GM12878 (cell line): ENCODE data around the gene GRIK4. TPM values are rescaled to one million over a fixed set of nuclear protein-coding genes. Genes with fewer than 3 reads are reported as not detected.

Experiments used
- ATAC-seq: fragments of 200-7000 bp; cut with Tn5 transposase; 3 replicates; pipeline ENCODE4 v1.9.1; 2020; ENCODE audit warnings: mild to moderate bottlenecking, moderate library complexity
- BruUV-seq: library from RNA; stranded (reverse); fragments of 400-500 nt; replicated peaks from 2 replicates; lab custom pipeline; 2021; lab: Mats Ljungman, UMichigan
- CTCF ChIA-PET: fragments of 300-600 bp; sonication (Branson Sonifier 250); formaldehyde crosslinking; extraction: SDS; loops from one replicate; lab custom pipeline; 2021; ENCODE audit warnings: inconsistent platforms; lab: Yijun Ruan, JAX
- POLR2A ChIA-PET: fragments of 350-600 bp; formaldehyde crosslinking; extraction: SDS; loops from one replicate; lab custom pipeline; 2021; ENCODE audit warnings: inconsistent platforms; lab: Charles Lee
- RAD21 ChIA-PET: fragments of 300-600 bp; sonication (Branson Sonifier 250); formaldehyde crosslinking; loops from one replicate; lab custom pipeline; 2023; ENCODE audit warnings: antibody characterized with exemption; ENCODE audit not compliant: unreplicated experiment; lab: Charles Lee
- SMC1A ChIA-PET: fragments of 300-600 bp; sonication (Branson Sonifier 250); formaldehyde crosslinking; loops from one replicate; lab custom pipeline; 2023; ENCODE audit not compliant: unreplicated experiment, uncharacterized antibody; lab: Charles Lee
- DNase-seq: peaks from one replicate; pipeline ENCODE4 v3.0.0-alpha.2; 2011; ENCODE audit warnings: low read depth, low spot score
- FAIRE-seq: peaks from 3 replicates; lab custom pipeline; 2011; peaks lifted over from hg19 to GRCh38; lab: Jason Lieb, UNC
- H2AFZ ChIP-seq: 2 replicates; pipeline ENCODE4 v1.6.0; 2011; ENCODE audit warnings: low read depth, low read length, control low read depth; ENCODE audit not compliant: control insufficient read depth
- H3K27ac ChIP-seq: 2 replicates; pipeline ENCODE4 v1.5.1; 2011; ENCODE audit warnings: control low read depth; ENCODE audit not compliant: control insufficient read depth, insufficient read depth
- H3K27me3 ChIP-seq, 2 experiments: replicated peaks in 1 of 2; 2 replicates each; pipeline versions ENCODE4 v1.6.0 to v1.6.1; 2011; ENCODE audit warnings: low read length in 1 of 2; ENCODE audit not compliant: control insufficient read depth in 2 of 2, insufficient read depth in 2 of 2
- H3K36me3 ChIP-seq, 2 experiments: 2 replicates each; pipeline ENCODE4 v1.5.1; 2011; ENCODE audit warnings: low read length in 1 of 2; ENCODE audit not compliant: control insufficient read depth in 2 of 2, insufficient read depth in 2 of 2
- H3K4me1 ChIP-seq: 2 replicates; pipeline ENCODE4 v1.6.1; 2011; ENCODE audit warnings: mild to moderate bottlenecking, low read length, moderate library complexity, mixed read lengths; ENCODE audit not compliant: control insufficient read depth, insufficient read depth
- H3K4me2 ChIP-seq: 2 replicates; pipeline ENCODE4 v1.6.0; 2011; ENCODE audit warnings: control low read depth; ENCODE audit not compliant: control insufficient read depth, insufficient read depth
- H3K4me3 ChIP-seq: fragments of 200-600 bp; sonication (generic); 2 replicates; pipeline ENCODE4 v1.5.1; 2016
- H3K79me2 ChIP-seq: 2 replicates; pipeline ENCODE4 v1.6.0; 2011; ENCODE audit warnings: low read length; ENCODE audit not compliant: control insufficient read depth, insufficient read depth
- H3K9ac ChIP-seq: 2 replicates; pipeline ENCODE4 v1.8.0; 2011; ENCODE audit warnings: low read length, control low read depth, mixed read lengths; ENCODE audit not compliant: control insufficient read depth, insufficient read depth
- H3K9me3 ChIP-seq: replicated peaks from 3 replicates; pipeline ENCODE4 v1.5.1; 2011; ENCODE audit warnings: mild to moderate bottlenecking, low read length; ENCODE audit not compliant: control insufficient read depth, insufficient read depth
- H4K20me1 ChIP-seq: 2 replicates; pipeline ENCODE4 v1.6.0; 2011; ENCODE audit not compliant: control insufficient read depth, insufficient read depth
- KDM1A ChIP-seq: fragments of 200-600 bp; sonication (generic); IDR thresholded peaks from 2 replicates; pipeline ENCODE4 v1.6.1; 2016; ENCODE audit warnings: borderline replicate concordance
- NFYB ChIP-seq: IDR thresholded peaks from 2 replicates; pipeline ENCODE4 v1.6.1; 2011; ENCODE audit warnings: low read depth, mild to moderate bottlenecking, low read length, improper control_type of control experiment, moderate library complexity; ENCODE audit not compliant: insufficient read depth
- RAD21 ChIP-seq: IDR thresholded peaks from 2 replicates; pipeline ENCODE4 v1.6.1; 2011; ENCODE audit warnings: mild to moderate bottlenecking, low read depth, low read length, moderate library complexity; ENCODE audit not compliant: insufficient read depth
- SMARCA5 ChIP-seq: fragments of 450-650 bp; IDR thresholded peaks from 2 replicates; pipeline ENCODE4 v1.6.1; 2017; ENCODE audit warnings: mild to moderate bottlenecking
- ZBTB11 ChIP-seq: fragments of 450-650 bp; formaldehyde crosslinking; IDR thresholded peaks from 2 replicates; pipeline ENCODE4 v1.5.0; 2022; ENCODE audit warnings: mild to moderate bottlenecking, missing genetic modification characterization
- ZNF24 ChIP-seq: fragments of 450-650 bp; IDR thresholded peaks from 2 replicates; pipeline ENCODE4 v1.6.1; 2017; ENCODE audit warnings: antibody characterized with exemption, mild to moderate bottlenecking
- ZNF622 ChIP-seq: fragments of 450-650 bp; IDR thresholded peaks from 2 replicates; pipeline ENCODE4 v1.6.1; 2017; ENCODE audit warnings: mild to moderate bottlenecking, inconsistent platforms
- WGBS: methylation state at CpG from one replicate; pipeline ENCODE4 v1.1.6; 2016; ENCODE audit warnings: low lambda C conversion rate; ENCODE audit not compliant: insufficient replicate concordance, insufficient coverage; ENCODE audit errors: missing lambda C conversion rate; 5-methylcytosine and 5-hydroxymethylcytosine counted together
- in situ Hi-C: fragments of 300-500 bp; cut with MboI; formaldehyde crosslinking; loops from 9 replicates; pipeline ENCODE4 v1.14.3; 2018; ENCODE audit warnings: mixed read lengths
- intact Hi-C: fragments of 100-400 bp; cut with micrococcal nuclease; formaldehyde crosslinking; loops from one replicate; pipeline ENCODE4 v1.14.2; 2022; ENCODE audit not compliant: unreplicated experiment
- polyA plus RNA-seq, 11 experiments: library from polyadenylated mRNA; depleted of rRNA in 4 of 11; unstranded in 6 of 11; stranded (reverse) in 5 of 11; fragments of >200 nt; fragmentation: Nextera tagmentation in 4 of 11; fragmentation: Illumina TruSeq in 1 of 11; extraction: Ambion mirVana in 4 of 11; extraction: Trizol in 1 of 11; gene quantifications; 1 replicate in 1 of 11; 2 replicates in 10 of 11; pipeline versions ENCODE4 v1.2.1 to v1.2.3, GENCODE V29; 2011 to 2016; ENCODE audit warnings: inconsistent platforms in 2 of 11, missing spikeins in 2 of 11, low read depth in 1 of 11
- total RNA-seq, 4 experiments: library from RNA; depleted of rRNA in 3 of 4; stranded (reverse); fragments of >200 nt in 3 of 4; fragmentation: Illumina TruSeq in 1 of 4; extraction: Trizol in 1 of 4; gene quantifications; 2 replicates each; pipeline versions ENCODE4 v1.2.1 to v1.2.3, GENCODE V29; 2013 to 2021

GRIK4 gene
- total and polyA plus RNA-seq, 10 of the 15 experiments (the other 5 are each of a cell fraction or from before 2014, with no cell fraction given) = 0.33 to 3.6 (median 0.72) TPM

GRCh38 chr11:120878781-120879180 is 367.2 kb downstream of the GRIK4 start:
- no peak overlapping the region for H3K9ac ChIP-seq
- intact Hi-C loops = no loop called here
- H3K4me1 ChIP-seq = no peaks in the 10 kb centered on the region
- no peak overlapping the region for H3K4me2 ChIP-seq
- no peak overlapping the region for H3K4me3 ChIP-seq
- ChIA-PET POLR2A (no interaction called here), RAD21 (no interaction called here), SMC1A (no interaction called here), CTCF (no interaction called here)
- no TSS peak for BruUV-seq
- no peak overlapping the region for H3K27ac ChIP-seq
- ATAC-seq (no peak), FAIRE-seq (no peak), DNase-seq (no peak)
- in situ Hi-C loops = no loop called here
- H2AFZ ChIP-seq = no peak overlapping the region
- WGBS = 87% methylated on average over 6 of the region's 6 CpGs
- no peaks in the 10 kb centered on the region for H3K36me3 ChIP-seq
- H4K20me1 ChIP-seq = no peaks in the 10 kb centered on the region
- no peaks in the 10 kb centered on the region for H3K9me3 ChIP-seq
- TF ChIP-seq NFYB (no peak), ZNF24 (no peak), KDM1A (no peak), SMARCA5 (no peak), RAD21 (no peak), ZNF622 (no peak), ZBTB11 (CRISPR knock-in tag) (no peak)
- peaks cover 0 to 7% of the 10 kb centered on the region in 2 experiments; a peak in 1 of 4 replicates for H3K27me3 ChIP-seq
- no peaks in the 10 kb centered on the region for H3K79me2 ChIP-seq
